H9 (cell line): Measurements from ENCODE around the gene SDHB. TPM values are rescaled to one million over a fixed set of nuclear protein-coding genes. Genes with fewer than 3 reads are reported as not detected.

Source experiments
- DNase-seq: peaks from one replicate; pipeline ENCODE4 v3.0.0-alpha.2; 2017
- H2AFZ ChIP-seq: one replicate; pipeline ENCODE4 v1.6.1; 2013; ENCODE audit warnings: mild to moderate bottlenecking, low read length, control low read depth, moderate library complexity
- H2AK5ac ChIP-seq: 2 replicates; pipeline ENCODE4 v1.6.1; 2013; ENCODE audit warnings: low read length, control low read depth, mixed read lengths; ENCODE audit not compliant: insufficient read length
- H2BK120ac ChIP-seq: one replicate; pipeline ENCODE4 v1.6.1; 2013; ENCODE audit warnings: low read depth, mild to moderate bottlenecking, low read length, control low read depth, inconsistent platforms; ENCODE audit not compliant: poor library complexity, severe bottlenecking
- H2BK12ac ChIP-seq: 2 replicates; pipeline ENCODE4 v1.6.1; 2013; ENCODE audit warnings: low read length, control low read depth, mixed read lengths, low read depth; ENCODE audit not compliant: insufficient read length
- H2BK15ac ChIP-seq: 2 replicates; pipeline ENCODE4 v1.6.1; 2013; ENCODE audit warnings: low read depth, low read length, control low read depth
- H2BK20ac ChIP-seq: one replicate; pipeline ENCODE4 v1.6.1; 2013; ENCODE audit warnings: low read depth, mild to moderate bottlenecking, low read length, control low read depth, inconsistent platforms; ENCODE audit not compliant: poor library complexity, severe bottlenecking
- H2BK5ac ChIP-seq: 2 replicates; pipeline ENCODE4 v1.6.1; 2013; ENCODE audit warnings: low read length, control low read depth, mixed read lengths; ENCODE audit not compliant: insufficient read length
- H3K14ac ChIP-seq: 2 replicates; pipeline ENCODE4 v1.6.1; 2013; ENCODE audit warnings: low read length, control low read depth; ENCODE audit not compliant: insufficient read depth
- H3K18ac ChIP-seq: 2 replicates; pipeline ENCODE4 v1.6.1; 2013; ENCODE audit warnings: low read depth, mild to moderate bottlenecking, mixed read lengths, low read length, control low read depth; ENCODE audit not compliant: insufficient read length
- H3K23ac ChIP-seq: 2 replicates; pipeline ENCODE4 v1.6.1; 2013; ENCODE audit warnings: low read length, control low read depth, mixed read lengths, low read depth; ENCODE audit not compliant: insufficient read length
- H3K23me2 ChIP-seq: 2 replicates; pipeline ENCODE4 v1.6.1; 2013; ENCODE audit warnings: low read depth, mild to moderate bottlenecking, mixed read lengths, low read length, control low read depth; ENCODE audit not compliant: insufficient read length, poor library complexity, severe bottlenecking
- H3K27ac ChIP-seq: 2 replicates; pipeline ENCODE4 v1.5.1; 2013; ENCODE audit warnings: low read length, control low read depth, mixed read lengths, low read depth; ENCODE audit not compliant: insufficient read length
- H3K27me3 ChIP-seq: 2 replicates; pipeline ENCODE4 v1.6.1; 2013; ENCODE audit warnings: low read length, control low read depth, inconsistent platforms; ENCODE audit not compliant: insufficient read depth
- H3K4ac ChIP-seq: 2 replicates; pipeline ENCODE4 v1.6.1; 2013; ENCODE audit warnings: low read depth, mild to moderate bottlenecking, control low read depth, inconsistent platforms, low read length, moderate library complexity
- H3K4me1 ChIP-seq: 2 replicates; pipeline ENCODE4 v1.6.1; 2013; ENCODE audit warnings: low read length, control low read depth, inconsistent platforms; ENCODE audit not compliant: insufficient read depth
- H3K4me2 ChIP-seq: 2 replicates; pipeline ENCODE4 v1.6.1; 2013; ENCODE audit warnings: low read length, control low read depth, mixed read lengths; ENCODE audit not compliant: insufficient read length, insufficient read depth
- H3K56ac ChIP-seq: 2 replicates; pipeline ENCODE4 v1.6.1; 2013; ENCODE audit warnings: low read depth, mild to moderate bottlenecking, mixed read lengths, low read length, control low read depth; ENCODE audit not compliant: insufficient read length
- H3K79me1 ChIP-seq: 2 replicates; pipeline ENCODE4 v1.6.1; 2013; ENCODE audit warnings: low read depth, mild to moderate bottlenecking, moderate library complexity, low read length, control low read depth, inconsistent platforms; ENCODE audit not compliant: insufficient read depth, poor library complexity, severe bottlenecking
- H3K79me2 ChIP-seq: 2 replicates; pipeline ENCODE4 v1.6.1; 2013; ENCODE audit warnings: low read length, control low read depth, inconsistent platforms; ENCODE audit not compliant: insufficient read depth
- H3K9ac ChIP-seq: 2 replicates; pipeline ENCODE4 v1.6.1; 2013; ENCODE audit warnings: low read length, control low read depth, mixed read lengths; ENCODE audit not compliant: insufficient read length; ENCODE audit errors: extremely low read depth
- H3K9me3 ChIP-seq: one replicate; pipeline ENCODE4 v1.6.1; 2013; ENCODE audit warnings: low read depth, low read length, inconsistent platforms; ENCODE audit not compliant: control insufficient read depth
- H3T11ph ChIP-seq: one replicate; pipeline ENCODE4 v1.6.1; 2013; ENCODE audit warnings: mild to moderate bottlenecking, low read length, control low read depth, inconsistent platforms
- H4K20me1 ChIP-seq: one replicate; pipeline ENCODE4 v1.6.1; 2013; ENCODE audit not compliant: control insufficient read depth, insufficient read length, insufficient read depth
- H4K5ac ChIP-seq: 2 replicates; pipeline ENCODE4 v1.6.1; 2013; ENCODE audit warnings: low read depth, mild to moderate bottlenecking, mixed read lengths, low read length, control low read depth; ENCODE audit not compliant: insufficient read length
- H4K8ac ChIP-seq: replicated peaks from 2 replicates; pipeline ENCODE4 v1.6.1; 2013; ENCODE audit warnings: low read length, control low read depth, mixed read lengths, low read depth; ENCODE audit not compliant: insufficient read length
- H4K91ac ChIP-seq: 2 replicates; pipeline ENCODE4 v1.6.1; 2013; ENCODE audit warnings: low read depth, mild to moderate bottlenecking, moderate library complexity, mixed read lengths, low read length, control low read depth; ENCODE audit not compliant: insufficient read length
- H3K27ac Mint-ChIP-seq, 3 experiments: 2 replicates in 2 of 3; 3 replicates in 1 of 3; pipeline ENCODE4 v1.8.0; 2020 to 2021; ENCODE audit warnings: mixed read lengths in 3 of 3, mild to moderate bottlenecking in 1 of 3, moderate library complexity in 1 of 3
- H3K27me3 Mint-ChIP-seq: 2 replicates; pipeline ENCODE4 v1.8.0; 2021; ENCODE audit warnings: low read depth, mild to moderate bottlenecking, moderate library complexity, mixed read lengths
- H3K36me3 Mint-ChIP-seq, 3 experiments: 2 replicates in 2 of 3; 3 replicates in 1 of 3; pipeline ENCODE4 v1.8.0; 2020 to 2021; ENCODE audit warnings: low read depth in 3 of 3, mixed read lengths in 3 of 3; ENCODE audit not compliant: insufficient read depth in 1 of 3
- H3K4me1 Mint-ChIP-seq, 2 experiments: 2 replicates each; pipeline ENCODE4 v1.8.0; 2020; ENCODE audit warnings: mixed read lengths in 2 of 2
- H3K4me3 Mint-ChIP-seq, 2 experiments: 2 replicates in 1 of 2; 3 replicates in 1 of 2; pipeline ENCODE4 v1.8.0; 2020 to 2021; ENCODE audit warnings: mild to moderate bottlenecking in 2 of 2, mixed read lengths in 2 of 2, moderate library complexity in 1 of 2
- H3K9me3 Mint-ChIP-seq, 2 experiments: 2 replicates in 1 of 2; 3 replicates in 1 of 2; pipeline ENCODE4 v1.8.0; 2020; ENCODE audit warnings: mild to moderate bottlenecking in 2 of 2, mixed read lengths in 2 of 2, moderate library complexity in 1 of 2
- WGBS: extraction: QIAGEN DNeasy Blood & Tissue Kit; methylation state at CpG from one replicate; pipeline ENCODE4 v1.1.7; 2013; ENCODE audit warnings: missing lambda C conversion rate, low lambda C conversion rate, mixed read lengths; ENCODE audit not compliant: insufficient read length; ENCODE audit errors: extremely low coverage; 5-methylcytosine and 5-hydroxymethylcytosine counted together
- total RNA-seq: library from RNA; stranded (reverse); gene quantifications from 2 replicates; pipeline ENCODE4 v1.2.1, GENCODE V29; 2021
- TF ChIP-seq, protein P1 (sequence below): fragments of 200-600 bp; sonication (generic); conservative IDR thresholded peaks from 3 replicates; pipeline ENCODE4 v1.8.0; 2021; ENCODE audit warnings: antibody characterized with exemption, mild to moderate bottlenecking

The SDHB gene
- total RNA-seq, 1 experiment from 2014 or later: 77.5 TPM

DNA sequence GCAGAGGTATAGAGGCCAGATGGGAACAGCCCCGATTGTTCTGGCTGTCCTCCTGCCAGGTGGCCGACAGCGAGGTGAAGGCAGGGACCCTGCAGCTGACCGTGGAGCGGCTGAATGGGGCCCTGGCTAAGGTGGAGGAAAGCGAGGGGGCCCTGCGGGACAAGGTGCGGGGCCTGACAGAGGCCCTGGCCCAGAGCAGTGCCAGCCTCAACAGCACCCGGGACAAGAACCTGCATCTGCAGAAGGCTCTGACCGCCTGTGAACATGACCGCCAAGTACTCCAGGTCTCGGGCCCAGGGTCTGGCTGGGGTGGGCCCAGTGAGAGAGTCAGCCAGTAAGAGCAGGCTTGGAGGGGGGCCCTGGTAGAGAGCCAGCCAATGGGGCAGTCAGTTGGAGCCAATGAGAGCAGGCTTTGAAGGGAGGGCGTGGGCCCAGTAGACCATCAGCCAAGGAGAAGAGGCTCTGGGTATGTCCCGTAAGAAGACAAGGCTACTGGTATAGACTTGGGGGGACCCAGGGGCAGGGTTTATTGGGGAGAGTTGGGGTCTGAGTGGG lies 84.7 kb downstream of the SDHB start:
- Mint-ChIP-seq H3K27me3 (no peaks in the 10 kb centered on the region), H3K27ac (peak overlapping the region; percentile 44 to 78 (median 46); a peak in 4 of 7 replicates), H3K4me3 (no peak overlapping the region; a peak in 1 of 5 replicates), H3K9me3 (no peaks in the 10 kb centered on the region), H3K36me3 (peaks cover 21 to 53% (median 41%) of the 10 kb centered on the region in 3 experiments), H3K4me1 (peaks cover 7 to 18% of the 10 kb centered on the region in 2 experiments)
- no peak overlapping the region for H3K14ac ChIP-seq
- no peak overlapping the region for H2BK5ac ChIP-seq
- H2BK20ac ChIP-seq: no peak overlapping the region
- no peak overlapping the region for H2BK120ac ChIP-seq
- H4K20me1 ChIP-seq: no peaks in the 10 kb centered on the region
- no peak overlapping the region for H3K4me2 ChIP-seq
- H3K79me2 ChIP-seq: no peaks in the 10 kb centered on the region
- H3K4ac ChIP-seq: no peak overlapping the region
- no peak overlapping the region for H2BK15ac ChIP-seq
- H3K23ac ChIP-seq: no peak overlapping the region
- no peak overlapping the region for H4K91ac ChIP-seq
- H3K9me3 ChIP-seq: no peaks in the 10 kb centered on the region
- no peak overlapping the region for H2AK5ac ChIP-seq
- H4K5ac ChIP-seq: no peak overlapping the region
- H3K4me1 ChIP-seq: no peaks in the 10 kb centered on the region
- no peak overlapping the region for H3K56ac ChIP-seq
- no peak overlapping the region for H3K18ac ChIP-seq
- no peak overlapping the region for H2BK12ac ChIP-seq
- H3K9ac ChIP-seq: no peak overlapping the region
- no peak overlapping the region for H3K27ac ChIP-seq
- H4K8ac ChIP-seq: no peak overlapping the region
- H3K27me3 ChIP-seq: no peaks in the 10 kb centered on the region
- DNase-seq: peak; percentile 57
- no peaks in the 10 kb centered on the region for H3K79me1 ChIP-seq
- H2AFZ ChIP-seq: no peak overlapping the region
- TF ChIP-seq, protein P1, sequence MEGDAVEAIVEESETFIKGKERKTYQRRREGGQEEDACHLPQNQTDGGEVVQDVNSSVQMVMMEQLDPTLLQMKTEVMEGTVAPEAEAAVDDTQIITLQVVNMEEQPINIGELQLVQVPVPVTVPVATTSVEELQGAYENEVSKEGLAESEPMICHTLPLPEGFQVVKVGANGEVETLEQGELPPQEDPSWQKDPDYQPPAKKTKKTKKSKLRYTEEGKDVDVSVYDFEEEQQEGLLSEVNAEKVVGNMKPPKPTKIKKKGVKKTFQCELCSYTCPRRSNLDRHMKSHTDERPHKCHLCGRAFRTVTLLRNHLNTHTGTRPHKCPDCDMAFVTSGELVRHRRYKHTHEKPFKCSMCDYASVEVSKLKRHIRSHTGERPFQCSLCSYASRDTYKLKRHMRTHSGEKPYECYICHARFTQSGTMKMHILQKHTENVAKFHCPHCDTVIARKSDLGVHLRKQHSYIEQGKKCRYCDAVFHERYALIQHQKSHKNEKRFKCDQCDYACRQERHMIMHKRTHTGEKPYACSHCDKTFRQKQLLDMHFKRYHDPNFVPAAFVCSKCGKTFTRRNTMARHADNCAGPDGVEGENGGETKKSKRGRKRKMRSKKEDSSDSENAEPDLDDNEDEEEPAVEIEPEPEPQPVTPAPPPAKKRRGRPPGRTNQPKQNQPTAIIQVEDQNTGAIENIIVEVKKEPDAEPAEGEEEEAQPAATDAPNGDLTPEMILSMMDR: no peak
- WGBS: no CpG with 5 or more reads among the region's 14 CpGs
- no peaks in the 10 kb centered on the region for H3K23me2 ChIP-seq
- H3T11ph ChIP-seq: no peak overlapping the region

Other genes starting within 250 kb of the SDHB start
- gene RNU1-2, start 158.1 kb downstream of the SDHB start, total RNA-seq: 1,874 and 2,051 TPM in 2 replicates
- 40.2 and 40.7 TPM in 2 replicates for gene CROCC, start 132.1 kb downstream of the SDHB start, total RNA-seq
- 146 and 152 TPM in 2 replicates for gene MFAP2, start 73.4 kb downstream of the SDHB start, total RNA-seq
- gene ATP13A2, start 42.1 kb downstream of the SDHB start, total RNA-seq: 53.6 and 62.0 TPM in 2 replicates
- 3.0 and 3.9 TPM in 2 replicates for gene PADI2, start 65.4 kb upstream of the SDHB start, total RNA-seq
- 0.20 and 0.24 TPM in 2 replicates for gene PADI1, start 151.1 kb upstream of the SDHB start, total RNA-seq
- gene PADI3, start 195.1 kb upstream of the SDHB start, total RNA-seq: 2.4 and 2.5 TPM in 2 replicates